ENCODE measurements around the gene CXCL12. TPM values are rescaled to one million over a fixed set of nuclear protein-coding genes. Genes with fewer than 3 reads are reported as not detected.

CXCL12 gene
- total RNA-seq, 1 donor from 2014 or later, result 0.40 TPM

- no peak for DNase-seq (ENCODE audit: low read depth, low spot score)
Observed at GRCh38 chr10:44335330-44336021, 49.4 kb downstream of the CXCL12 start.

GRCh38 chr10:44334621-44335184, 50.2 kb downstream of the CXCL12 start:
- DNase-seq (ENCODE audit: low read depth, low spot score), result no peak

GRCh38 chr10:44334091-44334490, 50.8 kb downstream of the CXCL12 start:
- DNase-seq (ENCODE audit: low read depth, low spot score), result no peak

GRCh38 chr10:44333511-44333910, 51.4 kb downstream of the CXCL12 start:
- no peak for DNase-seq (ENCODE audit: low read depth, low spot score)

GRCh38 chr10:44332465-44332864, 52.4 kb downstream of the CXCL12 start:
- DNase-seq (ENCODE audit: low read depth, low spot score), result no peak

GRCh38 chr10:44330431-44330830, 54.5 kb downstream of the CXCL12 start:
- no peak for DNase-seq (ENCODE audit: low read depth, low spot score)

GRCh38 chr10:44327461-44327860, 57.4 kb downstream of the CXCL12 start:
- DNase-seq (ENCODE audit: low read depth, low spot score), result no peak
